ENCODE results near the gene INPP4B.

Gene INPP4B

GRCh38 chr4:142341268-142341667 is 504.8 kb downstream of the INPP4B start:
- no peak for TF ChIP-seq CTCF (IDR thresholded peaks at IDR 0.05; ENCODE audit: extremely low read depth, missing control alignments)

DNA sequence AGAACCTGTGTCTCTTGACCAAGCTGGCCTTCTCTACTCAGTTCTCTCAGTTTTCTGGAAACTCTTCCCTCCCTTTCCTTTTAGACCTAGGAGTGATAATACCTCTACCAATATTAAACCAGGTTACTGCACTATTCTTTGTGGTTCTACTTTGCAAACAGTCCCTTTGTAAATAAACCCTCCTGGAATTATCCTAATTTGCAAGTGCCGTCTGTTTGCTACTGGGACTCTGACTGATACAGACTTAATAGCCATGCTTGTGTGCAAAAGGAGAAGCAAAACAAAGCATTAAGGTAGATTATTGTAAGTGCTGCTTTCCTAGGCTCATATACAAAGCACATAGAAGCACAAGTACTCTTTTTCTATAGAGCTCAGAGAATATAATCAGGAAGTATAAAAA is 507.0 kb downstream of the INPP4B start:
- no peak for TF ChIP-seq CTCF (IDR thresholded peaks at IDR 0.05; ENCODE audit: extremely low read depth, missing control alignments)
- no peak for DNase-seq (ENCODE audit: low spot score)

More at GRCh38 chr4:142341268-142341667, 504.8 kb downstream of the INPP4B start:
- no peak for DNase-seq (ENCODE audit: low spot score)

GRCh38 chr4:142336251-142336934 is 509.7 kb downstream of the INPP4B start:
- DNase-seq (ENCODE audit: low spot score), result no peak
- no peak for TF ChIP-seq CTCF (IDR thresholded peaks at IDR 0.05; ENCODE audit: extremely low read depth, missing control alignments)

DNA sequence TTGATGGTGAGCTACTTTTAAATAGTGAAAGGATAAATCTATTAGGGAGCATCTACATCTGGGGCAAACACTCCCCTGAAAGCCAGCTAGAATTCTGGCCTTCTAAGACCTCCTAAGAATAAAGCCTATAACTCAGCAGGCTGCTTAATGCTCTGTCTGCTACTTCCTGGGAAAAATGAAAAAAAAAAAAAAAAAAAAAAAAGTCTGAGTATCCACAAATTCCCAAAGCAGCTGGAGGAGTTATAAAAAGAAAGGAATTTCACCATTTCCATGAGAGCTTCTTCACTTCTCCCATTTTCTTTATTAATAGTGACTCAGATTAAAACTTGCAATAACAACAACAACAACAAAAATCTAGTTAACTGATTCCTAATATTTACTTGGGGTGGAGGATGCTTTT is 511.2 kb downstream of the INPP4B start:
- no peak for DNase-seq (ENCODE audit: low spot score)
- TF ChIP-seq CTCF (IDR thresholded peaks at IDR 0.05; ENCODE audit: extremely low read depth, missing control alignments), result no peak

- TF ChIP-seq CTCF (IDR thresholded peaks at IDR 0.05; ENCODE audit: extremely low read depth, missing control alignments), result no peak
- no peak for DNase-seq (ENCODE audit: low spot score)
These were observed 514.5 kb downstream of the INPP4B start for GRCh38 chr4:142331646-142332045.

- no peak for TF ChIP-seq CTCF (IDR thresholded peaks at IDR 0.05; ENCODE audit: extremely low read depth, missing control alignments)
- DNase-seq (ENCODE audit: low spot score), result no peak
These were observed 515.0 kb downstream of the INPP4B start for GRCh38 chr4:142331132-142331531.

DNA sequence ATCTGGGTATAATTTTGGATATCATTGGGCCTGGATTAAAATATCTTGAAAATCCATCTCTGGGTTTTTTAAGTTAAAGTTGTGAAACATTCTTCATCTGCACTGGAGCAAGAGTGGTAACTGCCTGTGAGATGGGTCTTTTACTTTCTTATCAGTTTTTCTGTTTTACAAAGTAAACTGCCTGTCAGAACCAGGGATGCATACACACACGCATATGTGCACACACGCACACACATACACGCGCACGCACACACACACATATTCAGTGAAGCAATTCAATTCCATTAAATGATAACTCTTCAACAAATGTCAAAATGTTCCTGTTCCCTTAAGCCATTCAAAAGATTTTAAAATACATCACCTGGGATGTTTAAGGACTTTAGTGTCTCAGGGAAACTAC is 515.8 kb downstream of the INPP4B start:
- no peak for TF ChIP-seq CTCF (IDR thresholded peaks at IDR 0.05; ENCODE audit: extremely low read depth, missing control alignments)
- no peak for DNase-seq (ENCODE audit: low spot score)

All from GM20000 (cell line).